Measurements from ENCODE around the gene PAQR6. TPM values are rescaled to one million over a fixed set of nuclear protein-coding genes. Genes with fewer than 3 reads are reported as not detected.
"Not testable (repeated sequence)": the region's sequence is repeated elsewhere in the genome, so short reads cannot be mapped to it uniquely, and the experiment has no call there.

Gene PAQR6
- polyA plus RNA-seq, 1 donor from 2014 or later = 16.8 TPM

- no peak overlapping the region for H3K27ac ChIP-seq (ENCODE audit: low read length)
- H3K4me2 ChIP-seq (ENCODE audit: low read length) = no peak overlapping the region
- no peaks in the 10 kb centered on the region for H3F3A ChIP-seq (ENCODE audit: insufficient read depth, low read length, poor library complexity, severe bottlenecking)
- no peaks in the 10 kb centered on the region for H3K9me3 ChIP-seq (ENCODE audit: low read length)
- TF ChIP-seq RAD21 (conservative IDR thresholded peaks at IDR 0.05) = no peak
- no peak for TF ChIP-seq EZH2 (IDR thresholded peaks at IDR 0.05; ENCODE audit: borderline replicate concordance, insufficient read depth, low read length, poor library complexity, severe bottlenecking)
- TF ChIP-seq MXI1 (conservative IDR thresholded peaks at IDR 0.05; ENCODE audit: poor library complexity, severe bottlenecking) = no peak
- TF ChIP-seq TAF1 (IDR thresholded peaks at IDR 0.05; ENCODE audit: low read depth) = no peak
- TF ChIP-seq CTCF (IDR thresholded peaks at IDR 0.05; ENCODE audit: poor library complexity, severe bottlenecking) = no peak
- no peak for TF ChIP-seq POLR2AphosphoS5 (IDR thresholded peaks at IDR 0.05)
- TF ChIP-seq REST (IDR thresholded peaks at IDR 0.05; ENCODE audit: borderline replicate concordance) = no peak
- peaks cover 7% of the 10 kb centered on the region for H3K79me2 ChIP-seq (replicated peaks; ENCODE audit: insufficient read depth, low read length)
- H3K9ac ChIP-seq (ENCODE audit: low read length) = no peak overlapping the region
- no peaks in the 10 kb centered on the region for H3K36me3 ChIP-seq (ENCODE audit: insufficient read depth, low read length)
- no peaks in the 10 kb centered on the region for H3K27me3 ChIP-seq (ENCODE audit: insufficient read depth, low read depth, low read length)
- H3K4me3 ChIP-seq (ENCODE audit: low read length) = no peak overlapping the region
- H4K20me1 ChIP-seq (ENCODE audit: insufficient read depth) = no peaks in the 10 kb centered on the region
- no peaks in the 10 kb centered on the region for H3K9me2 ChIP-seq (ENCODE audit: insufficient read depth, low read length)
- H2AFZ ChIP-seq (ENCODE audit: low read depth, low read length) = no peak overlapping the region
Observed at GRCh38 chr1:156220226-156220625, 27.6 kb downstream of the PAQR6 start.

GRCh38 chr1:156217871-156218270 is 30.0 kb downstream of the PAQR6 start:
- H3K9ac ChIP-seq (ENCODE audit: low read length) = no peak overlapping the region
- TF ChIP-seq CTCF (IDR thresholded peaks at IDR 0.05; ENCODE audit: poor library complexity, severe bottlenecking) (no peak), TAF1 (IDR thresholded peaks at IDR 0.05; ENCODE audit: low read depth) (no peak), SMC3 (conservative IDR thresholded peaks at IDR 0.05; ENCODE audit: poor library complexity) (no peak), EP300 (conservative IDR thresholded peaks at IDR 0.05; ENCODE audit: poor library complexity, severe bottlenecking) (no peak), MXI1 (conservative IDR thresholded peaks at IDR 0.05; ENCODE audit: poor library complexity, severe bottlenecking) (no peak), EZH2 (IDR thresholded peaks at IDR 0.05; ENCODE audit: borderline replicate concordance, insufficient read depth, low read length, poor library complexity, severe bottlenecking) (no peak), RAD21 (conservative IDR thresholded peaks at IDR 0.05) (no peak)
- H3K27me3 ChIP-seq (ENCODE audit: insufficient read depth, low read depth, low read length) = no peaks in the 10 kb centered on the region
- no peaks in the 10 kb centered on the region for H3K9me2 ChIP-seq (ENCODE audit: insufficient read depth, low read length)
- no peaks in the 10 kb centered on the region for H4K20me1 ChIP-seq (ENCODE audit: insufficient read depth)
- H3K79me2 ChIP-seq (replicated peaks; ENCODE audit: insufficient read depth, low read length) = peaks cover 14% of the 10 kb centered on the region
- H2AFZ ChIP-seq (ENCODE audit: low read depth, low read length) = no peak overlapping the region
- H3K27ac ChIP-seq (ENCODE audit: low read length) = no peak overlapping the region
- H3F3A ChIP-seq (ENCODE audit: insufficient read depth, low read length, poor library complexity, severe bottlenecking) = no peaks in the 10 kb centered on the region
- no peak overlapping the region for H3K4me2 ChIP-seq (ENCODE audit: low read length)
- no peak overlapping the region for H3K4me3 ChIP-seq (ENCODE audit: low read length)
- no peaks in the 10 kb centered on the region for H3K9me3 ChIP-seq (ENCODE audit: low read length)
- no peaks in the 10 kb centered on the region for H3K36me3 ChIP-seq (ENCODE audit: insufficient read depth, low read length)

GRCh38 chr1:156216361-156217086 is 31.3 kb downstream of the PAQR6 start:
- H2AFZ ChIP-seq (ENCODE audit: low read depth, low read length); H4K20me1 ChIP-seq (ENCODE audit: insufficient read depth); H3K4me3 ChIP-seq (ENCODE audit: low read length); H3K27ac ChIP-seq (ENCODE audit: low read length); H3K27me3 ChIP-seq (ENCODE audit: insufficient read depth, low read depth, low read length); H3K9me2 ChIP-seq (ENCODE audit: insufficient read depth, low read length); H3F3A ChIP-seq (ENCODE audit: insufficient read depth, low read length, poor library complexity, severe bottlenecking); H3K9ac ChIP-seq (ENCODE audit: low read length); H3K9me3 ChIP-seq (ENCODE audit: low read length); H3K4me2 ChIP-seq (ENCODE audit: low read length); H3K36me3 ChIP-seq (ENCODE audit: insufficient read depth, low read length): not testable (repeated sequence)
- H3K79me2 ChIP-seq (replicated peaks; ENCODE audit: insufficient read depth, low read length) = peaks cover 14% of the 10 kb centered on the region

Measured in neural cell (in vitro differentiated cells).